Activated CD4-positive, alpha-beta T cell treated with anti-CD3 and anti-CD28 coated beads for 4 hours (primary cell): ENCODE measurements around the gene CFAP70.

Experiments used
- DNase-seq, 2 donors: peaks; one replicate each; pipeline ENCODE4 v3.0.0-alpha.2; 2020

CFAP70 gene

DNA sequence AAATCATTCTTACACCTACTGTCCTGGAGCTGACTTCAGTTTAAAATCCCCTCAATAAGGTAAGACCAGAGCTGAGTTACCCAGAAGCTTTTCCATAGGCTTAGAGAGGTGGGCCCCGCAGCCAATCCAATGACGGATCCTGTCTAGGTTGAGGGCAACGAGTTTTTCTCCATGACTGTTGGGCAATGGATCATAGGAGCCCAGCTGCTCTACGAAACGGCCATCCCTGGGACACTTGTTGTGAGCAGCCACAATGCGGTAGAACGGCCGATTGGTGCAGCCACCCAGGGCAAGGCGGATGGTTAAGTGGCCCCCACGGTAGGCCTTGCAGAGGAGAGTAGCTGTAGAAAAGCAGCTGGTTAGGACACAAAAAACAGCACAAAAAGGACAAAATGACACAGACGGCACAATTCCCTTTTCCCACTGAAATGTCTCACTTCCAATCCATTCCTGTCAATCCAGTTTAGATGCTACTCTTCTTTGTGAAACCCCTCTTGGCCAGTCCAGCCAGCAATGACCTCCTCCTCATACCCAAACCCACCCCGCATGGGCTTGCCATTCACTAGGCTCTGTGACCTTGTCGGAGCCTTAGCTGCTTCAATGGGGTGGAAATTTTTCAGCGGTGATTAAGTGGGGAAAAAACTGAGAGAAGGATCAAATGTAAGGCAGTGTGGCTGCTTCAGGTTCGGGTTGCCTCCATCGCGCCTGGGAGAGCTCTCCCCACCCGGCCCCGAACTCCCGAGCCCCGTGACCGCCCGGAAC, 106.8 kb downstream of the CFAP70 start:
- DNase-seq = no peak

DNA sequence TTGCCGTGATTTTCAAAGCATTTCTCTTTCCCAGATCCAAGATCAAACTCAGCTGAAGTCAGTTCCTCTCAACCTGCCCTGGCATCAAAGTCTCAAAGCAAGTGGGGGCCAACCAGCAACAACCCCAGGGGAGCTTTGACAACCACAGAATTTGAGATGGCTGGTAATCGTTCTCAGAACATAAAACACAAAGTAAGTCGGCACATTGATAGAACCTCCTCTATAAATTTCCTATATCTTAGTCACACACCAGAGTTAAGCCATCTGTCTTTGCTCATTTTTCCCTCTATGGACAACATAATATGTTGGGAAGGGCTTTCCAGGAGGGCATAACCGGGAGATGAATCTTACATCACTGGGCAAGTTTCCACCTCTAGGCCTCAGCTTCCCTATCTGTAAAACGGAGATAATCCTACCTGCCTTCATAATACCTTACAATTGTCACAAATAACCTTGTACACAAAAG, 110.4 kb downstream of the CFAP70 start:
- DNase-seq = no peak

DNA sequence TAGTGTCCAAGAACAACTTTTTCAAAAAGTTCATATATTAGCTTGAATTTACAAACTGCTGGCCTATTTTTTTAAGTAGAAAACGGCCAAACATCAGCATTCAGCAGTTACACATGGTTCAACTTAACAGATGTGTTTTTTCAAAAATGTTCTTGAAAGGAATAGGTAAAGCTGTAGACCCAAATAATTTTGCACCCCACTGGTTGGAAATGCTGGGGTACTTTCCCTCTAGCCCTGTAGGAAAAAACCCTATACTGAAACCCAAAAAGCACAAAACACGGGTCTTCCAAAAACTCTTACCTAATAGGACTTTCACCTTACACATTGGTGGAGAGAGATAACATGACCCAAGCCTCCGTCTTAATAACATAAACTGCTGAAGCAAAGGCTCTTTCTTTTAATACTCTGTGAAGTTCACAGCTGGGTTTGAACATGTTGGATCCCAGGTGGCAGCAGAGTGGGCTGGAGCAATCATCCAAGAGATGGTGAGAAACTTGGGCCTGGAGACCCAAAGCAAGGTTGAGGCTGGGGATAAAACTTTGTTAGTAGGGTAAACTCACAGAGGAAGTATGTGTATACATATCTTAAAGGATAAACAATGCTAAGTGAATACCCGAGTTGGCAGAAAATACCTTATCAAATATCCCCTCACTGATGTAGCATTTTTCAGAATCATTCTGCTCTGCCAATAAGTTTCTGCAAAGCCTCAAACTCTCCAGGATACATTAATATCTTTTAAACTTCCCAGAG, 111.0 kb downstream of the CFAP70 start:
- peak in 1 of 2 donors; percentile 3 for DNase-seq

DNA sequence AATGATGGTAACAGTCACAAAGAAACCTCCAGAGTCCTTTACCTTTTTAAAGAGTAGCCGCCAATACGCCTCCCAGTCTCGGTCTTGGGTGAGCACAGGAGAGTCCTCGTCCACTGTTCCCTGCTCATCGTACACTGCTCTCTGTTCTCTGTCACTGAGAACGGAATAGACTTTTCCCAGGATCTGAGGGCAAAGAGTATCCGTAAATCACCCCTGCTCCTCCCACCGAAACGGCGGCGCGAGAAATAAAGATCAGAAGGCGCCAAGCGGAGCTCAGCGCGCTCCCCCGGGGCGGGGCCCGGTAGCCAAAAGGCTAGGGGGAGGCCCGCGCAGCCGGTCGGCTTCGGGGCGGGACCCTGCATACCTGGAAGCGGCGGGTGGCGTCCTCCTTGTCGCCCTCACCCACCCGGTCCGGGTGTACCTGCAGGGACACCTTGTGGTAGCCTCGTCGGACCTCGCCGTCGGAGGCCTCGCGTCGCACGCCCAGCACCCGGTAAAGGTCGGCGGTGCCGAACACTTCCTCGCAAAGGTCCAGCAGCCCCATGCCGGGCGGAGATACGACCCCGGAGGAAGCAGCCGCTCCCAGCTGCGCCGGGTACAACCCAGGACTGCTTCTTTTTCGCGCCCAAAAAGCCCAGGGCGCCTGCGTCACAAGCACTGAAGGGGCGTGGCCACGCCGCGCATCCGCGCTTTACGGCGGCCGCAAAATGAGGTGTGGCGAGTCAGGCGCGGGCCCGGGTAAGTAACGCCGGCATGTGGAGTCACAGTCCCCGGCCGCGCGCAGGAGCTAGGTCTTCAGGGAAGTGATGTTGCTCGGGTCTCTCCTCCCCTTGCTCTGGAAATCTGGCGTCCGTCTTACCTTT, 111.8 kb downstream of the CFAP70 start, which contains the start of gene DNAJC9:
Gene DNAJC9 (minus strand): TSS at position 610 of the 863 bp plus-strand sequence. CDS start 66 bp downstream, at position 544.
- peak; percentile 95 to 98 for DNase-seq

DNA sequence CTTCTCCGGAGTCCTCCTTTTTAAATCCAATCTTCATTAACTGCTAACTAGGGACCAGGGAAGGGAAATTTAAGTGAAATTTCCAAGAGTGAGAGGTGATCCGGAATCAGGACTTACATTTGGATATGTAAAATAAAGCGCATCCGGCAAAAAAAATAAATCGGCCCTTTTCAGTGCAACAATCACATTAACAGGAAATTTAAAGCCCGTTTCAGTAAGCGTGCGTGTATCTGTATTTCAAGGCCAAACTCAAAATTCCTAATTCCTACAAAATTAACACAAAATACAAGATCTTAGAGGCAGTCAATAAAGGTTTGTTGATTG, 112.4 kb downstream of the CFAP70 start:
- no peak for DNase-seq

DNA sequence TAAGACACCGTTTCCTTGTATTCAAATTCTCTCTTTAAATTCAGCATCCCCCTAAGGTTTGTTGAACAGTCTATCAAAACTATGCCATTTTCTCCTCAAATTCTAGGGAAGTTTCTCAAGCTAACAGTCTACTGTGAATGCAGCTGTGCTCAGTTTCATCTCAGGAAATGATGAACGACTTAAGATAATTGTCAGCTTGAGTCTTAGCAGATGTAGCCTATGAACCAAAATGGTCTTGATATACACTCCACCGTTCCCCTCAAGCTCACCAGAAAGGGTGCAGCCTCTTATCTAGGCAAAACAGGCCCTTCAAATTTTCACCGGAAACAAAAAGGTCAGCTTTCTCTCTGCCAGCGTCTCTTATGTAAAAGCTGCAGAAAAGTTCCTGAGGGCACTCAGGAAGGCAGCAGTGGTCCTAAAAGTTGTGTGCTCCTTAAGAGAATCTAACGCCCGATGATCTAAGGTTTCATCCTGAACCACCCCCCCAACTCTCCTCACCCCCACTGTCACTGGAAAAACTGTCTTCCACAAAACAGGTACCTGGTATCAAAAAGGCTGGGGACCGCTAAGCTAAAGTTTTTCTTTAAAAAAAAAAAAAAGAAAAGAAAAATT, 113.7 kb downstream of the CFAP70 start:
- DNase-seq = no peak

DNA sequence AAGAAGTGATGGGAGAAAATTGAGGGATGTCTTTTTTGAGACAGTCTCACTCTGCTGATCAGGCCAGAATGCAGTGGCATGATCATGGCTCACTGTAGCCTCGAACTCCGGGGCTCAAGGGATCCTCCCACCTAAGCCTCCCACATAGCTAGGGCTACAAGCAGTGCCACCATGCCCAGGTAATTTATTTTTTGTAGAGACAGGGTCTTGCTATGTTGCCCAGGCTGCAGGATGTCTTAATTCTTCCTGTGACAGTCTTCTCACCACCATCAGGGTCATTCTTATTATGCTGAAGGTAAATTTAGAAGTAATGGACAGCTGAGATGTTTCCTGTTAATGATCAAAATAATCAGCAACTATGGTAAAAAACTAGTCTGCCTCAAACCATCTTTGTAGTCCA, 118.8 kb downstream of the CFAP70 start:
- no peak for DNase-seq

DNA sequence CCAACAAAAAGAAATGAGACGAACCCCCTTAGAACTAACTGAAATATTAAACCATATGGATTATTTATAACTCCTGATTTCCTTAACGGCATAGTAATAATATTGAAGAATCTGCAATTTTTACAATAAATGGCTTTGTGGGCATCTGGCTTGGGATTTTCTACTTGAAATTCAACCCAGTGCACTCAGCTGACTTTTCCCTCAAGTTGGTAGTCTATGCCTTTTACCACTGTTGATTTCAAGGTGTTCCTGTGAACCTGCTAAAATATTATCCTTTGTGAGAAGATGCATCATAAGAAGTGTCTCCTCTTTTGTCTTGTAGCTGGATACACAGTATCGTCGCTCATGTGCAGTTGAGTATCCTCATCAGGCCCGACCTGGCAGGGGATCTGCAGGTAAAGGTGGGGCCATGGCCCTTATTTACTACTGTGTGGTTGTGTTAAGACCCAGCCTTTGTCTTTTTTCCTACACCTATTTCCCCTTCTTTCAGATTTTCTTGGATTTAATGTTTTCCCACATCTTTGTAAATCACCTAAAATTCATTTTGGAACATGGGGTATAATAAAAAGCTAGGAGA, 119.6 kb downstream of the CFAP70 start:
- no peak for DNase-seq

DNA sequence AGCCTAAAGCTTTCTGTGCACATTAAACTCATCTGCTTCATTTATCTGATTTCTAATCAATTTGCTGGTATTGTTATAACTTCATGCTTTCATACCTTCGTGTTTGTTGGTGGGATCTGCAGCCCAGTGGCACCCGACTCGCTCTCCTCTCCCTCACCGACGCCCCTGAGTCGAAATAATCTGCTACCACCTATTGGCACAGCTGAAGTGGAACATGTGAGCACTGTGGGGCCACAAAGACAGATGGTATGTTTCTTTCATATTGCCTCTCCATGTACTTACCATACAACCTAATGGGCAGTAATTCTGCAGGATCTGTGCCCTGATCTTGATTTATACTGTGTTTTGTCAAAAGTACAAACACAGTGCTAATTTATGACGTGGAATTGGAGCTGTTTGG, 124.0 kb downstream of the CFAP70 start:
- no peak for DNase-seq

DNA sequence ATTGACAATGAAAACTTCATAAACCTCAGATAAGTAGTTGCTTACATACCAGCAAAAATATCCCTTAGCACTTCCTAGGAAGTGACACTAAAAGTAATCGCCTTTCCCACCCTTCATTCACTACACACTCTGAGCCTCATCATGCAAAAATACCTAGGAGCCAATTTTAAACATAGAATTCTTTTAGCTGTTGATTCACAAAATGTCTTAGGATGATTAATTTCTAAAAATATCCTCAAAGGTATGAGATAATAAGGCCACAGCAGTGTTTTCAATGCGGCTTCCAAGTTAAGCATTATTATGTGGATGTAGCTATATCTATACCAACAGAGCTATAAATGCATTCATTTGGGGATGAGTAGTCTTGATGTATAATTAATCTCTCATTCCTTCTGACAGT, 124.8 kb downstream of the CFAP70 start:
- DNase-seq = no peak

DNA sequence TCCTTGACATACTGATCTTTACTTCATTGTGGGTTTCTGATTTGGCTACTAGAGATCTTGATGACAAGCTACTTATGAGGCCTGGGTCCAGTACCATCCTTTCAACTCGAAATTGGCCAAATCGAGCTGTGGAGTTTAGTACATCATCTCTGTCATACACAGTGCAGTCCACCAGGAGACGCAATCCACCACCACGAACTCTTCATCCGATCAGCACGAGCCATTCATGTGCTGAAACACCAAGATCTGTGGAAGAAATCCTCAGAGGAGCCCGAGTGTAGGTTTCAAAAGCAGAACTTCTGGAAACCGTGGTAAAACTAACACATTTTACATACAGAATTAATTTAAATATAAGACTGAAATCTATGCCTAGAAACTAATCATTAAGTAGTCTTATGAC, 125.8 kb downstream of the CFAP70 start:
- no peak for DNase-seq

DNA sequence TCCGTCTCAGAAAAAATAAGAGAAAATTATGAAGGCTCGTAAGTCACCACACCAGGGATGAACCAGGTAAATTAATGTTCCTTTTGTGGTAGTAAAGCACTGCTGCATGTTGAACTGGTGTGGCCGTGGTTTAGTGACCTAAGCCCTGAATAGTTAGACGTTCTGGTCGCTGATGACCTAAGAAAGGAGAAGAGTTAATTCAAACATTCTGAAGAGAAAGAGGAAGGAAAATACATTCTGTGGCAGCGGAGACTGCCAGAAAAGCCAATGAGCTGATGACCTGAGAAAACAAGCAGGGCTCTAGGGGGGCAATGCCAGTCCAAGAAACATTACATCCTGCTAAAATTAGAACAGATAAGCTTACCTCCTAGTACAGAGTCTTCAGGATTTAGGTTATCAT, 129.1 kb downstream of the CFAP70 start:
- no peak for DNase-seq

DNA sequence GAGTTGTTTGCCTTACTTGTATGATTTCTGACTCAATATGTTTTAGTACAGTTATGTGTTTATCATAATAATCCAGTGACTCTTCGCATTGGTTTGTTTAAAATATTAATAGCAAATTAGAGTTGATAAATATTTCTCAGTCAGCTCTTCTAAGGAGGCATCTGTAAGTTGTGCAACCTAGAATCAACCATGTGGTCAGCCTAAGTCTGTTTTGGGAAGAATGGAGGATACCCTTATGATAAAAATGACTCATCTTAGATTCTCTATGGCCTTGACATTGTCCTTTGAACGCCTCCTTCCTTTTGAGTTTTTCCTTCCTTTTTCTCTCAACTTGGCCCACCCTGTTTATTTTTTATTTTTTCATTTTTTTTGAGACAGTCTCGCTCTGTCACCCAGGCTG, 130.4 kb downstream of the CFAP70 start:
- DNase-seq = no peak

DNA sequence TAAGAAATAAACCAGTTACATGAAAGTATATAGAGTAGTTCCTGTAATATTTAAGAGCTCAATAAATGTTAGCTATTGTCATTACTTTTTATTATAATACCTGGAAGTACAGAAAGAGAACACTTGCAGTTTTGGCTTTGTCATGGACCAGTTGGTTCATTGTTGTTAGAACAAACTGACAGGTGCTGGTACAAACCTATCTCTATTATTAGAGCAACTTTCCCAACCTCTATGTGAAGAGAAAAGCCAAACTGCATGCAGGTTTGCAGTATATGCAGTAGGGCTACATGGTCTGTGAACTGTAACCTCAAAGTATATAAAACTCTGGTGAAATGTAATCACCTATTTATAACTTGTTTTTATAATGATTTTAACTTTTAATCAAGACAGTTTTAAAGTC, 132.0 kb downstream of the CFAP70 start:
- DNase-seq = no peak

DNA sequence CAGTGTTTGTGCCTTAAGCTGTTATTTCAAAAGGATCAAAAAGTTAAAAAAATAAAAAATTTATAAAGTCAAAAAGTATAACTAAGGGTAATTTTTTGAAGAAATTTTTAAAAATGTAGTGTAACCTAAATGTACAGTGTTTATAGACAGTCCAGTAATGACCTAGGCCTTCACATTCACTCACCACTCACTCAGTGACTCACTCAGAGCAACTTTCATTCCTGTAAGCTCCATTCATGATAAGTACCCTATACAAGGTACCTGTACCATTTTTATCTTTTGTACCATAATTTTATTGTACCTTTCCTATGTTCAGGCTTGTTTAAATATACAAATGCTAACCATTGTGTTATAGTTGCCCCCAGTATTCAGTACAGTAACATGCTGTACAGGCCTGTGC, 133.1 kb downstream of the CFAP70 start:
- no peak for DNase-seq

DNA sequence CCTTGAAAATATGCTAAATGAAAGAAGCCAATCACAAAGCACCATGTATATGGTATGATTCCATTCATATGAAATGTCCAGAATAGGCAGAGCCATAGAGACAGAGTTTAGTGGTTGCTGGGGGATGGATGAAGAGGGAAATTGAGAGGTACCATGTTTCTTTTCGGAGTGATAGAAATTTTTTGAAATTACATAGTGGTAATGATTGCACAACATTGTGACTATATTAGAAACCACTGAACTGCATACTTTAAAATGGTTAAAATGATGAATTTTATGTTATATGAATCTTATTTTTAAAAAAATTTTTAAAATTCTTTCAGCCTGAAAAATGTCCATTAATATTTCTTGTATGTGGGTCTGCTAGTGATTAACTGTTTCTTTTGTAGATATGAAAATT, 137.7 kb downstream of the CFAP70 start:
- DNase-seq = no peak

DNA sequence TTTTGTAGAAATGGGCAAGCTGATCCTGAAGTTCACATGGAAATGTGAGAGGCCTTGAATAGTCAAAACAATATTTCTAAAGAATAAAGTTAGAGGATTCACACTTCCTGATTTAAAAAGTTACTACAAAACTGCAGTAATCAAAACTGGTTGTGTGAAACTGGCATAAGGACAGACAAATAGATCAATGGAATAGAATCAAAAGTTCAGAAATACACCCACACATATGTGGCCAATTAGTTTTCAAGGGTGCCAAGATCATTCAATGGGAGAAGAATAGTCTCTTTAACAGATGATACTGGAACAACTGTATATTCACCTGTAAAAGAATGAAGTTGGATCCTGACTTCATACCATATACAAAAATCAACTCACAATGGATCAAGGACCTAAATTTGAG, 139.3 kb downstream of the CFAP70 start:
- DNase-seq = no peak

DNA sequence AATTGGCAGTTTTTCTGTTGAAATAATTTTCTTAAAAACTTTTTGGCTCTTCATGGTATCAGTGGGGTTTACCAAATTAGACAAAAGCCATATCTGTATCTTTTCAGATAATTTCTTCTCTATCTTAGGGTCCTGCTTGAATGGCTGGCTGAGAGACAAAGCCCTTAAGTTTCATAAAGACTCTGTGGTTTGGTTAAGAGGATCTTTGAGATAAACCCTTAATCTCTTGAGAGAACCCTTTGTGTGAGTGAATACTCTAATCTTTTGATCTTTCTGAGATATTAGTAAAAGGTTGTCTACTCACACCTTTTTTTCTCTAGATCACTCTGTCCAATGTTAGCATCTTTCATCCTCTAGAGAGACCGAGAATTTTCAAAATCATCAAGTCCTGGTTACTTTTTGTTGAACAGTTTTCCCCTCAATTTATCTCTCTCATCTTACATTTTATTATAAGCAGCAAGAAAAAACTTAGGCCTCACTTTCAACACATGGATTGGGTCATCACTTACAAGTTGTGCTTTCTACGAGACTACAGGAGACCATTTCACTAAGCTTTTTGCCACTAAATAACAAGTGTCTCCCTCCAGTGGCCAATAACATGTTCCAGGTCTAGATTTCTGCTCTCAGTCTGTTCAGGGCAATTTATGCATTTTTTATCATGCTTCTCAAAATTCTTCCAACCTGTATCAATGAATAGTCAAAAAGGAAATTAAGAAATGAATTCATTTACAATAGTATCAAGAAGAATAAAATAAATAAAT, 140.1 kb downstream of the CFAP70 start:
- no peak for DNase-seq

DNA sequence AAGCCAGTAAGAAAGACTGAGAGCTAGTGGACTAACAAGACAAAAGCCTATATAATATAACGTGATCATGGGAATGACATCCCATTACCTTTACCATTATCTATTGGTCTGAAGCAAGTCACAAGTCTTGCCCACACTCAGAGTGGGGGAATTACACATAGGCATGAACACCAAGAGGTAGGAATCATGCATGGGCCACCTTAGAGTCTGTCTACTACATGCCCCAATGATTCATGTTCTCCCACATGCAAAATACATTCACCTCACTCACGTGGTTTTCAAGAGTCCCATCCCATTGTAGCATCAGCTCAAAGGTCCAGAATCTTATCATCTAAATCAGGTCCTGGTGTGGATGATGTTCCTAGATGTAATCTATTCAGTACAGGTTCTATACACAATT, 141.0 kb downstream of the CFAP70 start:
- DNase-seq = no peak

DNA sequence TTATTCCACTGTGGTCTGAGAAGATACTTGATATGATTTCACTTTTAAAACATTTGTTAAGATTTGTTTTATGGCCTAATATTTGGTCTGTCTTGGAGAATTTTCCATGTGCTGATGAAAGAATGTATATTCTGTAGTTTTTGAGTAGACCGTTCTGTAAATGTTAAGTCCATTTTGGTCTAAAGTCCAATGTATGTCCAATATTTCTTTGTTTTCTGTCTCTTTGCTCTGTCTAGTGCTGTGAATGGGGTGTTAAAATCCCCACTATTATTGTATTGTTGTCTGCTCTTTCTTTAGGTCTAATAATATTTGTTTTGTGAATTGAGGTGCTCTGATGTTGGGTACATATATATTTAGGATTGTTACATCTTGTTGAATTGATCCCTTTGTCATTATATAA, 142.9 kb downstream of the CFAP70 start:
- DNase-seq = no peak

DNA sequence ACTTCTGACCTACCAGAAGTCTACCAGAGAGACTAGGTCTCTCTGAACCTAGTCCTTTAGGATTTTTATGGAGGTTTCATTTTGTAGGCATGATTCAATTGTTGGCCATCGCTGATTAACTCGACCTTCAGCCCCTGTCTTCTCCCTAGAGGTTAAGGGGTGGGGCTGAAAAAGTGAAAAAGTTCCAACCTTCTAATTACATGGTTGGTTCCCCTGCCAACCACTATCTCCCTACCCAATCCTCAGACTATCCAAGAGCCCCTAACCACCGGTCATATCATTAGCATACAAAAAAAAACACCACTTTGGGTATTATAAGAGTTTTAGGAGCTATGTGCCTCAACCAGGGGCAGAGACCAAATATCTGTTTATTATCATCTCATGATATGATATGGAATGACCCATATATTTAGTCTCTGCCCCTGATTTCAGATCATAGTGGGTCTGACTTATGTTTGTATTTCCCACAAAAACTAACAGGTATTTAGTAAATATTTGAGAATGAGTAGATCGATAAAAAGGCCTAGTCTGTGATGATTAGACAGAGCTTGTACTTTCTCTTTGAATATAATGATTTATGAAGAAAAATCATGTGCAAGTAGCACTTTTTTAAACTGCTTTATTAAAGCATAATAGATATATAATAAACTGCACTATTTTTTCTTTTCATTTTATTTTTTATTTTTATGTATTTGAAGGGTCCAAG, 147.4 kb downstream of the CFAP70 start:
- no peak for DNase-seq
